ENCODE results near the gene C3orf33. TPM values are rescaled to one million over a fixed set of nuclear protein-coding genes. Genes with fewer than 3 reads are reported as not detected.

Gene C3orf33
- total RNA-seq, 1 experiment from 2014 or later, result 11.1 TPM

GRCh38 chr3:155744010-155744625, 62.0 kb downstream of the C3orf33 start:
- DNase-seq (ENCODE audit: extremely low read depth, low read depth), result peak; percentile 34

- no peak for DNase-seq (ENCODE audit: extremely low read depth, low read depth)
Observed at GRCh38 chr3:155743606-155744005, 62.5 kb downstream of the C3orf33 start.

- DNase-seq (ENCODE audit: extremely low read depth, low read depth), result no peak
Observed at GRCh38 chr3:155742349-155742965, 63.6 kb downstream of the C3orf33 start.

- DNase-seq (ENCODE audit: extremely low read depth, low read depth), result no peak
Observed at GRCh38 chr3:155741603-155742002, 64.5 kb downstream of the C3orf33 start.

- DNase-seq (ENCODE audit: extremely low read depth, low read depth), result no peak
Observed at GRCh38 chr3:155741101-155741500, 65.0 kb downstream of the C3orf33 start.

- no peak for DNase-seq (ENCODE audit: extremely low read depth, low read depth)
Observed at GRCh38 chr3:155739154-155739553, 66.9 kb downstream of the C3orf33 start.

- no peak for DNase-seq (ENCODE audit: extremely low read depth, low read depth)
Observed at GRCh38 chr3:155738580-155739076, 67.5 kb downstream of the C3orf33 start.

GRCh38 chr3:155737844-155738460, 68.1 kb downstream of the C3orf33 start:
- DNase-seq (ENCODE audit: extremely low read depth, low read depth), result no peak

- DNase-seq (ENCODE audit: extremely low read depth, low read depth), result no peak
Observed at GRCh38 chr3:155736381-155736780, 69.7 kb downstream of the C3orf33 start.

GRCh38 chr3:155730843-155731242, 75.2 kb downstream of the C3orf33 start:
- DNase-seq (ENCODE audit: extremely low read depth, low read depth), result no peak

- DNase-seq (ENCODE audit: extremely low read depth, low read depth), result no peak
Observed at GRCh38 chr3:155727836-155728235, 78.2 kb downstream of the C3orf33 start.

- no peak for DNase-seq (ENCODE audit: extremely low read depth, low read depth)
Observed at GRCh38 chr3:155714295-155714718, 91.8 kb downstream of the C3orf33 start.

Other genes starting within 250 kb of the C3orf33 start
- gene PLCH1, start 61.2 kb downstream of the C3orf33 start, total RNA-seq (2014; rRNA removed; shearing (Covaris generic)), result 0.79 and 0.81 TPM in 2 replicates
- 30.7 and 32.9 TPM in 2 replicates for gene SLC33A1, start 48.1 kb upstream of the C3orf33 start, total RNA-seq (2014; rRNA removed; shearing (Covaris generic))
- gene GMPS, start 64.4 kb upstream of the C3orf33 start, total RNA-seq (2014; rRNA removed; shearing (Covaris generic)), result 71.8 and 86.4 TPM in 2 replicates